HepG2 (cell line): ENCODE results near the gene ZBTB44. TPM values are rescaled to one million over a fixed set of nuclear protein-coding genes. Genes with fewer than 3 reads are reported as not detected.
A peak's percentile ranks its signal among the peaks of the same experiment; 100 is the strongest.

Experiments
- BCL6 ChIP-seq: IDR thresholded peaks from 2 replicates; pipeline ENCODE4 v1.6.1; 2016; ENCODE audit warnings: missing genetic modification reagents, missing compliant biosample characterization
- BCLAF1 ChIP-seq: fragments of 450-650 bp; IDR thresholded peaks from 2 replicates; pipeline ENCODE4 v1.6.1; 2017; ENCODE audit warnings: mild to moderate bottlenecking
- CEBPG ChIP-seq: IDR thresholded peaks from 2 replicates; pipeline ENCODE4 v1.6.1; 2016
- FOXJ3 ChIP-seq: sonication (generic); formaldehyde crosslinking; IDR thresholded peaks from 2 replicates; pipeline ENCODE4 v1.4.0; 2020; ENCODE audit warnings: missing genetic modification reagents, mild to moderate bottlenecking, borderline replicate concordance
- FOXP1 ChIP-seq, 2 experiments: fragments of 450-650 bp in 1 of 2; IDR thresholded peaks; 2 replicates each; pipeline ENCODE4 v1.6.1; 2017 to 2018; ENCODE audit warnings: antibody characterized with exemption in 1 of 2
- HCFC1 ChIP-seq: fragments of 150-350 bp; IDR thresholded peaks from 2 replicates; pipeline ENCODE4 v1.6.1; 2014; ENCODE audit warnings: low read depth, low read length
- KDM2A ChIP-seq: sonication (generic); formaldehyde crosslinking; IDR thresholded peaks from 2 replicates; pipeline ENCODE4 v1.4.0; 2020; ENCODE audit warnings: low read depth, missing genetic modification reagents, borderline replicate concordance
- MAF1 ChIP-seq: sonication (generic); formaldehyde crosslinking; IDR thresholded peaks from 2 replicates; pipeline ENCODE4 v1.5.0; 2020; ENCODE audit warnings: missing genetic modification reagents, borderline replicate concordance
- MXD1 ChIP-seq: sonication (generic); formaldehyde crosslinking; IDR thresholded peaks from 2 replicates; pipeline ENCODE4 v1.4.0; 2020; ENCODE audit warnings: mild to moderate bottlenecking, missing genetic modification reagents
- NR1H2 ChIP-seq: sonication (generic); formaldehyde crosslinking; IDR thresholded peaks from 2 replicates; pipeline ENCODE4 v1.8.1; 2022; ENCODE audit warnings: low read depth, missing genetic modification reagents, borderline replicate concordance
- PRPF4 ChIP-seq: fragments of 200-400 bp; formaldehyde crosslinking; IDR thresholded peaks from 2 replicates; pipeline ENCODE4 v1.6.1; 2016; ENCODE audit warnings: low read length, low read depth; ENCODE audit not compliant: poor library complexity, severe bottlenecking
- RERE ChIP-seq: IDR thresholded peaks from 2 replicates; pipeline ENCODE4 v1.6.1; 2016; ENCODE audit warnings: low read depth, missing genetic modification reagents, missing compliant biosample characterization
- SMARCE1 ChIP-seq: fragments of 450-650 bp; IDR thresholded peaks from 2 replicates; pipeline ENCODE4 v1.6.1; 2017; ENCODE audit warnings: borderline replicate concordance
- TEAD2 ChIP-seq: sonication (generic); formaldehyde crosslinking; IDR thresholded peaks from 2 replicates; pipeline ENCODE4 v1.9.0; 2021; ENCODE audit warnings: missing genetic modification reagents
- XBP1 ChIP-seq: sonication (generic); formaldehyde crosslinking; IDR thresholded peaks from 2 replicates; pipeline ENCODE4 v1.5.0; 2020; ENCODE audit warnings: missing genetic modification reagents
- ZKSCAN1 ChIP-seq: fragments of 150-350 bp; IDR thresholded peaks from 2 replicates; pipeline ENCODE4 v1.6.1; 2014; ENCODE audit warnings: low read length
- ZNF24 ChIP-seq: fragments of 450-650 bp; IDR thresholded peaks from 2 replicates; pipeline ENCODE4 v1.6.1; 2017; ENCODE audit warnings: antibody characterized with exemption, mild to moderate bottlenecking
- ZNF460 ChIP-seq: sonication (generic); formaldehyde crosslinking; IDR thresholded peaks from 2 replicates; pipeline ENCODE4 v1.5.1; 2020; ENCODE audit warnings: missing genetic modification reagents, mild to moderate bottlenecking, borderline replicate concordance
- ZNF530 ChIP-seq: sonication (generic); formaldehyde crosslinking; IDR thresholded peaks from 2 replicates; pipeline ENCODE4 v1.5.0; 2020; ENCODE audit warnings: low read depth, mild to moderate bottlenecking, missing genetic modification reagents
- ZNF639 ChIP-seq: conservative IDR thresholded peaks from 2 replicates; pipeline ENCODE4 v1.6.1; 2018; ENCODE audit warnings: missing genetic modification reagents
- ZNF775 ChIP-seq: sonication (generic); formaldehyde crosslinking; IDR thresholded peaks from 2 replicates; pipeline ENCODE4 v1.4.0; 2020; ENCODE audit warnings: missing genetic modification reagents, mild to moderate bottlenecking, moderate library complexity, borderline replicate concordance
- ZSCAN12 ChIP-seq: sonication (generic); formaldehyde crosslinking; IDR thresholded peaks from 2 replicates; pipeline ENCODE4 v1.9.0; 2021; ENCODE audit warnings: mild to moderate bottlenecking, missing genetic modification reagents
- polyA plus RNA-seq, 8 experiments: library from polyadenylated mRNA; depleted of rRNA in 3 of 8; stranded (reverse) in 7 of 8; unstranded in 1 of 8; fragments of >200 nt; fragmentation: Illumina TruSeq in 4 of 8; extraction: Trizol in 4 of 8; gene quantifications; 2 replicates each; pipeline versions ENCODE4 v1.2.1 to v1.2.3, GENCODE V29; 2011 to 2016; ENCODE audit warnings: low read depth in 4 of 8, missing spikeins in 1 of 8, mixed read lengths in 1 of 8; ENCODE audit not compliant: insufficient read depth in 1 of 8
- total RNA-seq, 5 experiments: library from RNA; depleted of rRNA; stranded (reverse); fragments of >200 nt; fragmentation: Illumina TruSeq; extraction: Trizol; gene quantifications; 2 replicates each; pipeline ENCODE4 v1.2.3, GENCODE V29; 2016; ENCODE audit warnings: low read depth in 1 of 5

The ZBTB44 gene
- total and polyA plus RNA-seq, 2 of the 13 experiments (the other 11 are each of a cell fraction or from before 2014, with no cell fraction given): 22.8 to 23.6 TPM

GRCh38 chr11:130314184-130314749 lies 450 bp downstream of the ZBTB44 start (continued):
- TF ChIP-seq RERE (CRISPR knock-in tag) (no peak), CEBPG (CRISPR knock-in tag) (no peak), BCLAF1 (no peak), FOXJ3 (CRISPR knock-in tag) (no peak), ZNF24 (no peak), MXD1 (CRISPR knock-in tag) (peak; percentile 55; the same call in 1 of the 2 replicates), ZNF460 (CRISPR knock-in tag) (no peak), ZNF639 (CRISPR knock-in tag) (peak; percentile 79; the same call in 1 of the 2 replicates), BCL6 (CRISPR knock-in tag) (no peak), KDM2A (CRISPR knock-in tag) (peak; percentile 40; the same call in 1 of the 2 replicates), ZKSCAN1 (no peak), MAF1 (no peak), FOXP1 (IDR thresholded peaks at IDR 0.05) (no peak), FOXP1 (CRISPR knock-in tag; IDR thresholded peaks at IDR 0.05) (no peak), XBP1 (CRISPR knock-in tag) (no peak), ZNF775 (no peak), PRPF4 (no peak), ZNF530 (no peak), TEAD2 (CRISPR knock-in tag) (no peak), HCFC1 (no peak), SMARCE1 (no peak), NR1H2 (CRISPR knock-in tag) (no peak), ZSCAN12 (CRISPR knock-in tag) (no peak)
